Measurements from ENCODE around the gene XRCC1. TPM values are rescaled to one million over a fixed set of nuclear protein-coding genes. Genes with fewer than 3 reads are reported as not detected.
"Not testable (repeated sequence)": the region's sequence is repeated elsewhere in the genome, so short reads cannot be mapped to it uniquely, and the experiment has no call there.

XRCC1 gene
- total and polyA plus RNA-seq, 5 donors from 2014 or later = 19.8 to 35.4 (median 24.7) TPM

DNA sequence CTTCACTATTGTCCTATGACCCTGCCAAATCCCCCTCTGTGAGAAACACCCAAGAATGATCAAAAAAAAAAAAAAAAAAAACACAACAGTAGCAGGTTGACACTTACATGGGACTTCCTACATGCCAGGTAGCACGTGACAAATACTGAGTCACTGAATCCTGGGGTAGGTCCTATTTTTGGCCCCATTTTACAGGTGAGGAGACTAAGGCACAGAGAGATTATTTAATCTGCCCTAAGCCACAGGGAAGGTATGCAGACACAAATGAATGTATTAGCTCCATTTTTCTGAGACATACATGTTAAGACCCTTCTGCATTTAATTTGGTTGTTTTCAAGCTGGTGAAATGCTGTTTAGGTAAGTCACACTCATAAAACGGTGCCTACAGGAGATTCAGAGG lies 26.6 kb downstream of the XRCC1 start:
- Mint-ChIP-seq H3K27me3 (no peaks in the 10 kb centered on the region), H3K4me1 (peaks cover 0 to 2% (median 0%) of the 10 kb centered on the region in 4 donors), H3K9me3 (peaks cover 0 to 1% (median 0%) of the 10 kb centered on the region in 7 donors), H3K4me3 (no peak overlapping the region), H3K36me3 (peaks cover 22% of the 10 kb centered on the region), H3K27ac (no peak overlapping the region)
- Histone ChIP-seq H3K27me3 (ENCODE audit: control insufficient read depth, insufficient read depth, low read length) (no peaks in the 10 kb centered on the region), H3K36me3 (ENCODE audit: control insufficient read depth, insufficient read depth, low read length) (peaks cover 46% of the 10 kb centered on the region), H3K4me1 (ENCODE audit: control insufficient read depth, insufficient read depth, low read length, poor library complexity, severe bottlenecking) (no peaks in the 10 kb centered on the region), H3K4me3 (ENCODE audit: low read depth, low read length) (no peak overlapping the region), H3K27ac (ENCODE audit: insufficient read depth, low read length, poor library complexity, severe bottlenecking) (no peak overlapping the region), H3K9me3 (ENCODE audit: control insufficient read depth in 2 of 2, low read length in 2 of 2) (no peaks in the 10 kb centered on the region)
- no peak for ATAC-seq (ENCODE audit: low read depth in 2 of 2)
- no peak for DNase-seq

DNA sequence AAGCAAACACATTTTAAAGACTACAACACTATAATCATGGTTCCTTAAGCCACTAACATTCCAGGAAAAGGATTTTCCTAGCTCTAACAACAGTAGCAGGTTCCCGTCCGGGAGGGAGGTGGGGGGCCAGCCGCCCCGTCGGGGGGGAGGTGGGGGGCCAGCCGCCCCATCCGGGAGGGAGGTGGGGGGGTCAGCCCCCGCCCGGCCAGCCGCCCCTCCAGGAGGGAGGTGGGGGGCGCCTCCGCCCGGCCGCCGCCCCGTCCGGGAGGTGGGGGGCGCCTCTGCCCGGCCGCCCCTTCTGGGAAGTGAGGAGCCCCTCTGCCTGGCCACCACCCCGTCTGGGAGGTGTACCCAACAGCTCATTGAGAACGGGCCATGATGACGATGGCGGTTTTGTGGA lies 27.4 kb downstream of the XRCC1 start:
- not testable (repeated sequence) for H3K9me3 Mint-ChIP-seq; H3K27me3 ChIP-seq (ENCODE audit: control insufficient read depth, insufficient read depth, low read length); H3K4me3 ChIP-seq (ENCODE audit: low read depth, low read length); DNase-seq; H3K4me1 ChIP-seq (ENCODE audit: control insufficient read depth, insufficient read depth, low read length, poor library complexity, severe bottlenecking); H3K4me1 Mint-ChIP-seq; ATAC-seq (ENCODE audit: low read depth in 2 of 2); H3K27ac ChIP-seq (ENCODE audit: insufficient read depth, low read length, poor library complexity, severe bottlenecking); H3K4me3 Mint-ChIP-seq; H3K9me3 ChIP-seq (ENCODE audit: control insufficient read depth in 2 of 2, low read length in 2 of 2); H3K27me3 Mint-ChIP-seq; H3K27ac Mint-ChIP-seq
- peaks cover 52% of the 10 kb centered on the region for H3K36me3 ChIP-seq (ENCODE audit: control insufficient read depth, insufficient read depth, low read length)
- H3K36me3 Mint-ChIP-seq = peaks cover 29% of the 10 kb centered on the region

DNA sequence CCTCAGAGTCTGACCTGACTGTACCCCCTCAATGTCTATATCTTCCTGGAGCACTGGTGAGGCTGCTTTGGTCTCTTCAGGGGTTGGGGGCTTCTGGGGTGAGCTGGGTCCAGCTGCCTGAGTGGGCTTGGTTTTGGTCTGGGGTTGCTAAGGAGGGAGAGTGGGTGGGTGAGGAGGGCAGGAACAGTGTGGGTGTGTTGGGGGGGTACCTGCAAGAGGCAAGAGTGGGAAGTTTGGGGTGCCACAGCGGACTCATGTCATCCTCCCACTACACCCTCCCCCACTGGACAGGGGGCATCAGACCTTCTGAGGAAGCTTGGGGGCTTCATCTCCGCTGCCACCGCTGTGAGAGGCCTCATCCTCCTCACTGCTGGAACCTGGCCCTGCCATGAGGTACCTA lies 28.7 kb downstream of the XRCC1 start:
- peaks cover 0 to 2% (median 0%) of the 10 kb centered on the region in 4 donors for H3K4me1 Mint-ChIP-seq
- Histone ChIP-seq H3K27me3 (ENCODE audit: control insufficient read depth, insufficient read depth, low read length) (no peaks in the 10 kb centered on the region), H3K4me1 (ENCODE audit: control insufficient read depth, insufficient read depth, low read length, poor library complexity, severe bottlenecking) (no peaks in the 10 kb centered on the region), H3K27ac (ENCODE audit: insufficient read depth, low read length, poor library complexity, severe bottlenecking) (no peak overlapping the region), H3K4me3 (ENCODE audit: low read depth, low read length) (no peak overlapping the region), H3K36me3 (ENCODE audit: control insufficient read depth, insufficient read depth, low read length) (peaks cover 59% of the 10 kb centered on the region), H3K9me3 (ENCODE audit: control insufficient read depth in 2 of 2, low read length in 2 of 2) (no peaks in the 10 kb centered on the region)
- no peak for ATAC-seq (ENCODE audit: low read depth in 2 of 2)
- no peaks in the 10 kb centered on the region for H3K27me3 Mint-ChIP-seq
- DNase-seq = no peak
- peaks cover 34% of the 10 kb centered on the region for H3K36me3 Mint-ChIP-seq
- no peaks in the 10 kb centered on the region for H3K9me3 Mint-ChIP-seq
- H3K4me3 Mint-ChIP-seq = no peak overlapping the region
- no peak overlapping the region for H3K27ac Mint-ChIP-seq

DNA sequence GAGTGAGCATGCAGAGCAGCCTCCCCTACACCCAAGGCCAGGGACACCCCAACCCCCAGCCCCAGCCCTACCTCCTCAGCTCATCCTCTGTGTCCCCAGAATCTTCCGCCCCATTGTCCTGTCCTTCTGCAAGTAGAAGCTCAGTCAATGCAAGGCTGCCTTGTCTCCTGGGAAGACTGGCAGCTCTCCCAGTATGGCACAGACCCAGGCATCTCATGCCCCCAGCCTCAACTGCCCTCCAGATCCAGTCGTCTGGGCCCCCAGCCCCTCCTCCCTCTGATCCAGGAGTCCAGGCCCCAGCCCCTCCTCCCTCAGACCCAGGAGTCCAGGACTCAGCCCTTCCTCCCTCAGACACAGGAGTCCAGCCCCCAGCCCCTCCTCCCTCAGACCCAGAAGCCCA lies 29.3 kb downstream of the XRCC1 start:
- Mint-ChIP-seq H3K36me3 (peaks cover 35% of the 10 kb centered on the region), H3K4me3 (no peak overlapping the region), H3K9me3 (no peaks in the 10 kb centered on the region), H3K4me1 (peaks cover 0 to 2% (median 0%) of the 10 kb centered on the region in 4 donors), H3K27me3 (no peaks in the 10 kb centered on the region), H3K27ac (no peak overlapping the region)
- Histone ChIP-seq H3K9me3 (ENCODE audit: control insufficient read depth in 2 of 2, low read length in 2 of 2) (no peaks in the 10 kb centered on the region), H3K27me3 (ENCODE audit: control insufficient read depth, insufficient read depth, low read length) (no peaks in the 10 kb centered on the region), H3K27ac (ENCODE audit: insufficient read depth, low read length, poor library complexity, severe bottlenecking) (no peak overlapping the region), H3K36me3 (ENCODE audit: control insufficient read depth, insufficient read depth, low read length) (peaks cover 58% of the 10 kb centered on the region), H3K4me1 (ENCODE audit: control insufficient read depth, insufficient read depth, low read length, poor library complexity, severe bottlenecking) (no peaks in the 10 kb centered on the region), H3K4me3 (ENCODE audit: low read depth, low read length) (no peak overlapping the region)
- DNase-seq (no peak), ATAC-seq (ENCODE audit: low read depth in 2 of 2) (no peak)

DNA sequence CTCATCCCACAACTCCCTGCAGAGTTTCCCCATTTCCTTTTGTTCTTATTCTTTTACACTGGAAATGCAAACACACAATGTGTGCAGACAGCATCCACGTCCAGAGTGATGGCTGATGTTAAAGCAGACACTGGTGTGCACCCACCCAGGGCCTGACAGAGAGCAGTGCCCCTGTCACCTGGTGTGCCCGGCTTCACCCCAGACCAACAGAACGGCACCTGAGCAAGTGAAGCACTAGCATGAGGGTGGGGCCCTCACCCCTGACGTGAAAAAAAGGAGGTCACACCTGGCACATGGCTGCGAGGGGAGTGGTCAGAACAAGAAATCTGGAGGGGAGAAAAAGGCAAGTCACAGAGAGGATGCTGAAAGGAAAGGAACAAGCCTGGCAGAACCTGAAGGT lies 30.1 kb downstream of the XRCC1 start:
- H3K4me3 Mint-ChIP-seq = no peak overlapping the region
- no peaks in the 10 kb centered on the region for H3K27me3 Mint-ChIP-seq
- ATAC-seq (ENCODE audit: low read depth in 2 of 2) (no peak), DNase-seq (no peak)
- no peak overlapping the region for H3K4me3 ChIP-seq (ENCODE audit: low read depth, low read length)
- H3K27ac ChIP-seq (ENCODE audit: insufficient read depth, low read length, poor library complexity, severe bottlenecking) = no peak overlapping the region
- no peaks in the 10 kb centered on the region for H3K27me3 ChIP-seq (ENCODE audit: control insufficient read depth, insufficient read depth, low read length)
- H3K4me1 Mint-ChIP-seq = no peaks in the 10 kb centered on the region
- H3K27ac Mint-ChIP-seq = peak overlapping the region in 2 of 3 donors; percentile 80 to 82
- H3K9me3 ChIP-seq (ENCODE audit: control insufficient read depth in 2 of 2, low read length in 2 of 2) = no peaks in the 10 kb centered on the region
- H3K36me3 ChIP-seq (ENCODE audit: control insufficient read depth, insufficient read depth, low read length) = peaks cover 55% of the 10 kb centered on the region
- H3K9me3 Mint-ChIP-seq = no peaks in the 10 kb centered on the region
- H3K36me3 Mint-ChIP-seq = peaks cover 35% of the 10 kb centered on the region
- no peaks in the 10 kb centered on the region for H3K4me1 ChIP-seq (ENCODE audit: control insufficient read depth, insufficient read depth, low read length, poor library complexity, severe bottlenecking)

DNA sequence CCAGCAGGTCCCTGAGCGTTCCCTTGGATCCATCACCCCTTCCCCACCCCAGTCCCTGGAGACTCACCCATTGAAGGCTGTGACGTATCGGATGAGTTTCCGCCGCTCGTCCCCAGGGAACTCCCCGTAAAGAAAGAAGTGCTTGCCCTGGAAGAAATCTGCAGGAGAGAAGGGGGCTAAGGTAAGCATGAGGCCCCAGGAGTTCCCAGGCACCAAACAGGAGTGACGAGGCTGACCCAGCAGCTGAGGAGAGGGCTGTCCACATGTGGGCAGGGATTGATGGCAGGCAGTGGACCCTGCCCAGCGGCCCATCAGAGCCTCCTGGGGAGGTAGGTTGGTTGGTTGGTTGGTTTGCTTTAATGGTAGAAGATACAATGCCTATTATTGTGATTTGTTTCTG lies 31.2 kb downstream of the XRCC1 start:
- peaks cover 0 to 1% of the 10 kb centered on the region in 2 experiments for H3K9me3 ChIP-seq (ENCODE audit: control insufficient read depth in 2 of 2, low read length in 2 of 2)
- ATAC-seq (ENCODE audit: low read depth in 2 of 2) = no peak
- no peak overlapping the region for H3K27ac ChIP-seq (ENCODE audit: insufficient read depth, low read length, poor library complexity, severe bottlenecking)
- H3K36me3 ChIP-seq (ENCODE audit: control insufficient read depth, insufficient read depth, low read length) = peaks cover 55% of the 10 kb centered on the region
- Mint-ChIP-seq H3K4me3 (no peak overlapping the region), H3K4me1 (no peaks in the 10 kb centered on the region), H3K36me3 (peaks cover 39% of the 10 kb centered on the region), H3K9me3 (peaks cover 0 to 3% (median 0%) of the 10 kb centered on the region in 7 donors), H3K27ac (no peak overlapping the region), H3K27me3 (no peaks in the 10 kb centered on the region)
- DNase-seq = no peak
- no peak overlapping the region for H3K4me3 ChIP-seq (ENCODE audit: low read depth, low read length)
- no peaks in the 10 kb centered on the region for H3K27me3 ChIP-seq (ENCODE audit: control insufficient read depth, insufficient read depth, low read length)
- no peaks in the 10 kb centered on the region for H3K4me1 ChIP-seq (ENCODE audit: control insufficient read depth, insufficient read depth, low read length, poor library complexity, severe bottlenecking)

DNA sequence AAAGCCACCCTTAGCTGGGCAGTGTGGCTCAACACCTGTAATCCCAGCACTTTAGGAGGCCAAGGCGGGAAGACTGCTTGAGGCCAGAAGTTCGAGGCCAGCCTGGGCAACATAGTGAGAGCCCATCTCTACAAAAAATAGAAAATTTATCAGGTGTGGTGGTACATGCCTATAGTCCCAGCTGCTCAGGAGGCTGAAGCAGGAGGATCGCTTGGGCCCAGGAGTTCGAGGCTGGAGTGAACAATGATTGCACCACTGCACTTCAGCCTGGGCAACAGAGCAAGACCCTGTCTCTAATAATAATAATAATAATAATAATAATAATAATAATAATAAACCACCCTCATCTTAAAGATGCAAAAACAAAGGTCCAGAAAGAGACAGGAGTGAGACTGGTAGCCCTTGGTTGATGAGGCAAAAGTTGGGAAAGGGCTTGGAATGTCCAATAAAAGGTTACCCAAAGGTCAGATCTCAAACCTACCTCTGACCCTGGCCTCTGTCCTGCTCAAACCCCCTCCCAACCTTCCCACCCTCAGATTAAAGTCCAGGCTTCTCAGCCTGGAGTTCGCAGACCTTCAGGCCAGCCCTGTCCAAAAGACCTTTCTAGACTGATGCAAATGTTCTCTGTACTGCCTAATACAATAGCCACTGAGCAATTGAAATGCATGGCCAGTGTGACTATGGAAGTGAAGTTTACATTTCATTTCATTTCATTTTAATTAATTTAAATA lies 33.2 kb downstream of the XRCC1 start:
- Histone ChIP-seq H3K27me3 (ENCODE audit: control insufficient read depth, insufficient read depth, low read length) (no peaks in the 10 kb centered on the region), H3K4me3 (ENCODE audit: low read depth, low read length) (no peak overlapping the region), H3K36me3 (ENCODE audit: control insufficient read depth, insufficient read depth, low read length) (peaks cover 66% of the 10 kb centered on the region), H3K4me1 (ENCODE audit: control insufficient read depth, insufficient read depth, low read length, poor library complexity, severe bottlenecking) (no peaks in the 10 kb centered on the region), H3K9me3 (ENCODE audit: control insufficient read depth in 2 of 2, low read length in 2 of 2) (peaks cover 7 to 9% of the 10 kb centered on the region in 2 experiments), H3K27ac (ENCODE audit: insufficient read depth, low read length, poor library complexity, severe bottlenecking) (no peak overlapping the region)
- Mint-ChIP-seq H3K4me1 (peaks cover 0 to 4% (median 0%) of the 10 kb centered on the region in 4 donors), H3K27me3 (no peaks in the 10 kb centered on the region), H3K4me3 (no peak overlapping the region), H3K36me3 (peaks cover 53% of the 10 kb centered on the region), H3K9me3 (peaks cover 0 to 9% (median 0%) of the 10 kb centered on the region in 7 donors), H3K27ac (no peak overlapping the region)
- ATAC-seq (ENCODE audit: low read depth in 2 of 2) (no peak), DNase-seq (no peak)

DNA sequence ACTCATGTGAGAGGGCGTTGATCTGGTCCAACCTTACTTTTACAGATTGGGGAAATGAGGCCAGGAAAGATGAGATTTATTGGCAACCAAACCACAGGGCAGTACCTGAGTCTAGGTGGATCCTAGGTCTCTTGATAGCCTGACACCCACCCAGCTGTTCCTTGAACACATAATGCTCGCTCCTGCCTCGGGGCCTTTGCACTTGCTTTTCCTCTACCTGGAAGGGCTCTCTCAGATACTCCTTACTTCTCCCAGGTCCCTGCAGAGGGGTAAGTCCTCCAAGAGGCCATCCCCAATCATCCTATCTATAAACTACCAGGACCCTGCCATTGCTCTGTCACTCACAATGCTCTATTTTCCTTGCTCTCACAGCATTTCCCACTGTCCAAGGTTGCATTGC lies 34.9 kb downstream of the XRCC1 start:
- Histone ChIP-seq H3K36me3 (ENCODE audit: control insufficient read depth, insufficient read depth, low read length) (peaks cover 60% of the 10 kb centered on the region), H3K9me3 (ENCODE audit: control insufficient read depth in 2 of 2, low read length in 2 of 2) (peaks cover 7 to 9% of the 10 kb centered on the region in 2 experiments), H3K27ac (ENCODE audit: insufficient read depth, low read length, poor library complexity, severe bottlenecking) (no peak overlapping the region), H3K4me3 (ENCODE audit: low read depth, low read length) (no peak overlapping the region), H3K27me3 (ENCODE audit: control insufficient read depth, insufficient read depth, low read length) (no peaks in the 10 kb centered on the region), H3K4me1 (ENCODE audit: control insufficient read depth, insufficient read depth, low read length, poor library complexity, severe bottlenecking) (no peaks in the 10 kb centered on the region)
- peaks cover 0 to 4% (median 3%) of the 10 kb centered on the region in 4 donors for H3K4me1 Mint-ChIP-seq
- peaks cover 0 to 9% (median 0%) of the 10 kb centered on the region in 7 donors for H3K9me3 Mint-ChIP-seq
- H3K27me3 Mint-ChIP-seq = no peaks in the 10 kb centered on the region
- H3K36me3 Mint-ChIP-seq = peaks cover 54% of the 10 kb centered on the region
- no peak overlapping the region for H3K27ac Mint-ChIP-seq
- no peak for ATAC-seq (ENCODE audit: low read depth in 2 of 2)
- DNase-seq = no peak
- no peak overlapping the region for H3K4me3 Mint-ChIP-seq
